Esophagus squamous epithelium (tissue), 4 donors: Measurements from ENCODE around the gene DDX28.

Experiments used
- POLR2A ChIP-seq, 4 donors: fragments of 450-650 bp; IDR thresholded peaks; one replicate each; pipeline ENCODE4 v1.6.1; 2017; ENCODE audit warnings: antibody characterized with exemption in 4 of 4, mild to moderate bottlenecking in 4 of 4, moderate library complexity in 3 of 4
- TF ChIP-seq, protein P1 (sequence below), 6 experiments: fragments of 450-650 bp in 4 of 6; fragments of 200-600 bp in 2 of 6; sonication (generic) in 2 of 6; IDR thresholded peaks; one replicate each; pipeline ENCODE4 v1.5.1; 2016 to 2019; ENCODE audit warnings: antibody characterized with exemption in 6 of 6, mild to moderate bottlenecking in 4 of 6, moderate library complexity in 4 of 6

- TF ChIP-seq, protein P1, sequence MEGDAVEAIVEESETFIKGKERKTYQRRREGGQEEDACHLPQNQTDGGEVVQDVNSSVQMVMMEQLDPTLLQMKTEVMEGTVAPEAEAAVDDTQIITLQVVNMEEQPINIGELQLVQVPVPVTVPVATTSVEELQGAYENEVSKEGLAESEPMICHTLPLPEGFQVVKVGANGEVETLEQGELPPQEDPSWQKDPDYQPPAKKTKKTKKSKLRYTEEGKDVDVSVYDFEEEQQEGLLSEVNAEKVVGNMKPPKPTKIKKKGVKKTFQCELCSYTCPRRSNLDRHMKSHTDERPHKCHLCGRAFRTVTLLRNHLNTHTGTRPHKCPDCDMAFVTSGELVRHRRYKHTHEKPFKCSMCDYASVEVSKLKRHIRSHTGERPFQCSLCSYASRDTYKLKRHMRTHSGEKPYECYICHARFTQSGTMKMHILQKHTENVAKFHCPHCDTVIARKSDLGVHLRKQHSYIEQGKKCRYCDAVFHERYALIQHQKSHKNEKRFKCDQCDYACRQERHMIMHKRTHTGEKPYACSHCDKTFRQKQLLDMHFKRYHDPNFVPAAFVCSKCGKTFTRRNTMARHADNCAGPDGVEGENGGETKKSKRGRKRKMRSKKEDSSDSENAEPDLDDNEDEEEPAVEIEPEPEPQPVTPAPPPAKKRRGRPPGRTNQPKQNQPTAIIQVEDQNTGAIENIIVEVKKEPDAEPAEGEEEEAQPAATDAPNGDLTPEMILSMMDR (IDR thresholded peaks at IDR 0.05), result no peak
- TF ChIP-seq POLR2A (IDR thresholded peaks at IDR 0.05), result no peak
Observed at GRCh38 chr16:68021490-68021889, 1.5 kb downstream of the DDX28 start.
